Endothelial cell of umbilical vein (primary cell): ENCODE results near the gene MINDY2.

Experiments
- CTCF ChIP-seq, 2 donors: IDR thresholded peaks; 1 replicate in 1 of 2; 2 replicates in 1 of 2; pipeline ENCODE4 v1.5.1; 2011; ENCODE audit warnings: low read length in 2 of 2, mild to moderate bottlenecking in 2 of 2, moderate library complexity in 2 of 2, control low read depth in 1 of 2, inconsistent platforms in 1 of 2, low read depth in 1 of 2; ENCODE audit not compliant: insufficient read depth in 1 of 2; ENCODE audit errors: extremely low read depth in 1 of 2
- EZH2 ChIP-seq: IDR thresholded peaks from 2 replicates; pipeline ENCODE4 v1.6.1; 2012; ENCODE audit warnings: borderline replicate concordance, low read depth, mild to moderate bottlenecking, moderate library complexity, low read length, inconsistent platforms; ENCODE audit not compliant: severe bottlenecking
- GATA2 ChIP-seq: IDR thresholded peaks from 2 replicates; pipeline ENCODE4 v1.7.0; 2011; ENCODE audit warnings: low read depth, mild to moderate bottlenecking, moderate library complexity, mixed read lengths, low read length; ENCODE audit not compliant: insufficient read length, insufficient read depth
- MAX ChIP-seq: IDR thresholded peaks from 2 replicates; pipeline ENCODE4 v1.6.1; 2011; ENCODE audit not compliant: insufficient read depth, insufficient read length
- POLR2A ChIP-seq: IDR thresholded peaks from 2 replicates; pipeline ENCODE4 v1.6.1; 2012; ENCODE audit warnings: low read depth, mild to moderate bottlenecking, control low read depth, low read length

- TF ChIP-seq CTCF (IDR thresholded peaks at IDR 0.05; ENCODE audit: extremely low read depth in 1 of 2, insufficient read depth in 1 of 2, low read depth in 1 of 2, low read length in 2 of 2) (no peak), EZH2 (no peak), POLR2A (no peak), MAX (no peak), GATA2 (no peak)
Observed at GRCh38 chr15:58898150-58898680, 127.1 kb downstream of the MINDY2 start.
